ENCODE results near the gene HSPB6. TPM values are rescaled to one million over a fixed set of nuclear protein-coding genes. Genes with fewer than 3 reads are reported as not detected.

Gene HSPB6
- polyA plus RNA-seq, 1 of the 3 experiments (the other 2 are of a cell fraction): 0.43 TPM

DNA sequence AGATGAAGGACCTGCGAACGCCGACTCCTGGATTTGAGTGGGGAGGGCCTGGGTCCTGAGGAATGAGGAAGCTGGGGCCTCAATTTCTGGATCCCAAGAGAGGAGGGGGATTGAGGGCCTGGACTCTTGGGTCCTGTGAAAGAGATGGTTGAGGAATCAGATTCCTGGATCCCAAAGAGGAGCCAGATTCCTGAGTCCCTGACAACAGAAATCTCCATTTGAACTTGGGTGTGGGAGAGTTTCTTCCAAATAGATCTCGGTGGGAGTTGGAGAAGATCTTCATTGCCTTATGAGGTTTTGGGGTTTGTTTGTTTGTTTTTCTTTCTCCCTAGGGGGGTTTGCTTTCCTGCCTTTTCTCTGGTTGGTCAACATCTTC lies 10.8 kb downstream of the HSPB6 start (continued):
- TF ChIP-seq, protein P1, sequence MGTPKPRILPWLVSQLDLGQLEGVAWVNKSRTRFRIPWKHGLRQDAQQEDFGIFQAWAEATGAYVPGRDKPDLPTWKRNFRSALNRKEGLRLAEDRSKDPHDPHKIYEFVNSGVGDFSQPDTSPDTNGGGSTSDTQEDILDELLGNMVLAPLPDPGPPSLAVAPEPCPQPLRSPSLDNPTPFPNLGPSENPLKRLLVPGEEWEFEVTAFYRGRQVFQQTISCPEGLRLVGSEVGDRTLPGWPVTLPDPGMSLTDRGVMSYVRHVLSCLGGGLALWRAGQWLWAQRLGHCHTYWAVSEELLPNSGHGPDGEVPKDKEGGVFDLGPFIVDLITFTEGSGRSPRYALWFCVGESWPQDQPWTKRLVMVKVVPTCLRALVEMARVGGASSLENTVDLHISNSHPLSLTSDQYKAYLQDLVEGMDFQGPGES (IDR thresholded peaks at IDR 0.05; ENCODE audit: low read depth, low read length): no peak
- TF ChIP-seq TEAD4 (IDR thresholded peaks at IDR 0.05; ENCODE audit: borderline replicate concordance, insufficient read depth) (no peak), GABPA (IDR thresholded peaks at IDR 0.05; ENCODE audit: low read depth) (no peak)

DNA sequence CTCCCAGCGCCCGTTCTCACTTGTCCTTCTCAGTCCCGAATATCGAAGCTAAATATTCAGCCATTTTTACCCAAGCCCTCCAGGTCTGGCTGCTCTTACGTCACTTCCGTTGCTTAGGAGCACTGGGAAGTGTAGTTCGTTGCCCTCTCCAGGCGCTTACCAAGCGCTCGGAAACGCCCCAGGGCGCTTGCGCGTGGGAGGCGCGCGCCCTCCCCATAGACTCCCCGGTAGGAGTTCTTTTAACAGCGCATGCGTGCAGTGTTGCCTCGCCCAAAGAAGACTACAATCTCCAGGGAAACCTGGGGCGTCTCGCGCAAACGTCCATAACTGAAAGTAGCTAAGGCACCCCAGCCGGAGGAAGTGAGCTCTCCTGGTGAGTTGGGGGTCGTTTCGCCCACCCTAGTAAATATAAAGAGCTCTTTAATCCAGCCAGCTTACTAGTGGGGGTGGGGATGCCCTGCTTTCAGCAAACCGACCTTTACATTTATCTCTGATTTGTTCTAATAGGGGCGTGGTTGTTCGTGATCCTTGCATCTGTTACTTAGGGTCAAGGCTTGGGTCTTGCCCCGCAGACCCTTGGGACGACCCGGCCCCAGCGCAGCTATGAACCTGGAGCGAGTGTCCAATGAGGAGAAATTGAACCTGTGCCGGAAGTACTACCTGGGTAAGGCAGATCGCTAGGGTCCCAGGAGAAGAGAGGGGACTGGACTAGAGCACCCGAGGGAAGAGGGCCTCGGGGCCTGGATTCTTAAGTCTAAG lies 11.3 kb downstream of the HSPB6 start, which contains the start of the genes PSENEN and U2AF1L4:
Gene PSENEN, plus strand, starts transcription at position 324 of the 759 bp plus-strand sequence. Its CDS starts 280 bp downstream, at position 604.
Gene U2AF1L4, minus strand, starts transcription at position 91 of the 759 bp plus-strand sequence. Its CDS starts 27 bp downstream, at position 64.
- H3K9ac ChIP-seq: peak within 1 kb of the TSS; percentile 90
- ChIA-PET CTCF (interaction anchor here (1.2 to 2.4 kb wide), 5 partner anchors 10 to 74 kb away, joined by 3 to 11 read pairs (median 4); partner anchors contain the start of gene HSPB6), POLR2A (interaction anchor here (0.8 to 1.2 kb wide), 4 partner anchors 11 to 186 kb away, joined by 3 to 5 read pairs (median 3); partner anchors contain the start of genes HSPB6 and PROSER3)
- H3K9me2 ChIP-seq: no peaks in the 10 kb centered on the region
- peaks cover 43% of the 10 kb centered on the region for H3K79me2 ChIP-seq (ENCODE audit: insufficient read depth)
- H3K27me3 ChIP-seq (ENCODE audit: insufficient read depth): no peaks in the 10 kb centered on the region
- H3K36me3 ChIP-seq (replicated peaks in 1 of 2; ENCODE audit: control insufficient read depth in 1 of 2, insufficient read depth in 2 of 2, low read length in 1 of 2): peaks cover 3 to 12% of the 10 kb centered on the region in 2 experiments
- H3K4me1 ChIP-seq (ENCODE audit: control insufficient read depth in 1 of 2, insufficient read depth in 2 of 2, low read depth in 1 of 2, low read length in 1 of 2): peaks cover 13 to 24% of the 10 kb centered on the region in 2 experiments; a peak in 3 of 4 replicates
- H3K4me2 ChIP-seq: peak within 1 kb of the TSS; percentile 90
- peak; percentile 86 for DNase-seq
- H3K27ac ChIP-seq (ENCODE audit: low read depth in 2 of 2, low read length in 1 of 2): peak within 1 kb of the TSS; percentile 97 to 98
- no peaks in the 10 kb centered on the region for H3K9me3 ChIP-seq
- H4K20me1 ChIP-seq (ENCODE audit: insufficient read depth): no peaks in the 10 kb centered on the region
- H3K4me3 ChIP-seq (ENCODE audit: low read depth in 2 of 2, low read length in 1 of 2): peak within 1 kb of the TSS; percentile 83 to 95
- under 1% methylated on average over 21 of the region's 40 CpGs for WGBS (ENCODE audit: low lambda C conversion rate)
- H3F3A ChIP-seq (replicated peaks; ENCODE audit: insufficient read depth): peaks cover 19% of the 10 kb centered on the region
- peak within 1 kb of the TSS; percentile 72 for H2AFZ ChIP-seq (ENCODE audit: low read depth)
- TF ChIP-seq, protein P2, sequence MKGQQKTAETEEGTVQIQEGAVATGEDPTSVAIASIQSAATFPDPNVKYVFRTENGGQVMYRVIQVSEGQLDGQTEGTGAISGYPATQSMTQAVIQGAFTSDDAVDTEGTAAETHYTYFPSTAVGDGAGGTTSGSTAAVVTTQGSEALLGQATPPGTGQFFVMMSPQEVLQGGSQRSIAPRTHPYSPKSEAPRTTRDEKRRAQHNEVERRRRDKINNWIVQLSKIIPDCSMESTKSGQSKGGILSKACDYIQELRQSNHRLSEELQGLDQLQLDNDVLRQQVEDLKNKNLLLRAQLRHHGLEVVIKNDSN (IDR thresholded peaks at IDR 0.05; ENCODE audit: borderline replicate concordance, low read depth): no peak
- TF ChIP-seq FOSL2 (IDR thresholded peaks at IDR 0.05; ENCODE audit: borderline replicate concordance, low read depth) (no peak), TCF12 (IDR thresholded peaks at IDR 0.05) (no peak), ELF1 (IDR thresholded peaks at IDR 0.05) (peak; percentile 38; the same call in 1 of the 2 replicates), GATA2 (CRISPR knock-in tag; IDR thresholded peaks at IDR 0.05) (no peak), RXRA (IDR thresholded peaks at IDR 0.05; ENCODE audit: borderline replicate concordance, low read depth) (no peak), MXI1 (IDR thresholded peaks at IDR 0.05; ENCODE audit: low read depth, low read length) (peak; percentile 55), TEAD4 (IDR thresholded peaks at IDR 0.05; ENCODE audit: borderline replicate concordance, insufficient read depth) (no peak), SIN3A (IDR thresholded peaks at IDR 0.05; ENCODE audit: borderline replicate concordance, low read depth, low read length) (no peak), RFX5 (IDR thresholded peaks at IDR 0.05; ENCODE audit: low read length) (no peak), SMC3 (IDR thresholded peaks at IDR 0.05; ENCODE audit: low read depth, low read length) (no peak), FOXJ3 (CRISPR knock-in tag; IDR thresholded peaks at IDR 0.05) (no peak), MEF2A (IDR thresholded peaks at IDR 0.05; ENCODE audit: borderline replicate concordance, low read depth) (no peak), EP300 (IDR thresholded peaks at IDR 0.05; ENCODE audit: borderline replicate concordance in 1 of 2, low read depth in 1 of 2, low read length in 1 of 2) (no peak), YY1 (IDR thresholded peaks at IDR 0.05; ENCODE audit: low read depth) (peak; percentile 90), RCOR1 (IDR thresholded peaks at IDR 0.05; ENCODE audit: low read length) (no peak), JUND (IDR thresholded peaks at IDR 0.05) (no peak)
- TF ChIP-seq, protein P1 (IDR thresholded peaks at IDR 0.05; ENCODE audit: low read depth, low read length): no peak
- TF ChIP-seq, protein P3, sequence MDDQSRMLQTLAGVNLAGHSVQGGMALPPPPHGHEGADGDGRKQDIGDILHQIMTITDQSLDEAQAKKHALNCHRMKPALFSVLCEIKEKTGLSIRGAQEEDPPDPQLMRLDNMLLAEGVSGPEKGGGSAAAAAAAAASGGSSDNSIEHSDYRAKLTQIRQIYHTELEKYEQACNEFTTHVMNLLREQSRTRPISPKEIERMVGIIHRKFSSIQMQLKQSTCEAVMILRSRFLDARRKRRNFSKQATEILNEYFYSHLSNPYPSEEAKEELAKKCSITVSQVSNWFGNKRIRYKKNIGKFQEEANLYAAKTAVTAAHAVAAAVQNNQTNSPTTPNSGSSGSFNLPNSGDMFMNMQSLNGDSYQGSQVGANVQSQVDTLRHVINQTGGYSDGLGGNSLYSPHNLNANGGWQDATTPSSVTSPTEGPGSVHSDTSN (IDR thresholded peaks at IDR 0.05): no peak
- TF ChIP-seq, protein P4, sequence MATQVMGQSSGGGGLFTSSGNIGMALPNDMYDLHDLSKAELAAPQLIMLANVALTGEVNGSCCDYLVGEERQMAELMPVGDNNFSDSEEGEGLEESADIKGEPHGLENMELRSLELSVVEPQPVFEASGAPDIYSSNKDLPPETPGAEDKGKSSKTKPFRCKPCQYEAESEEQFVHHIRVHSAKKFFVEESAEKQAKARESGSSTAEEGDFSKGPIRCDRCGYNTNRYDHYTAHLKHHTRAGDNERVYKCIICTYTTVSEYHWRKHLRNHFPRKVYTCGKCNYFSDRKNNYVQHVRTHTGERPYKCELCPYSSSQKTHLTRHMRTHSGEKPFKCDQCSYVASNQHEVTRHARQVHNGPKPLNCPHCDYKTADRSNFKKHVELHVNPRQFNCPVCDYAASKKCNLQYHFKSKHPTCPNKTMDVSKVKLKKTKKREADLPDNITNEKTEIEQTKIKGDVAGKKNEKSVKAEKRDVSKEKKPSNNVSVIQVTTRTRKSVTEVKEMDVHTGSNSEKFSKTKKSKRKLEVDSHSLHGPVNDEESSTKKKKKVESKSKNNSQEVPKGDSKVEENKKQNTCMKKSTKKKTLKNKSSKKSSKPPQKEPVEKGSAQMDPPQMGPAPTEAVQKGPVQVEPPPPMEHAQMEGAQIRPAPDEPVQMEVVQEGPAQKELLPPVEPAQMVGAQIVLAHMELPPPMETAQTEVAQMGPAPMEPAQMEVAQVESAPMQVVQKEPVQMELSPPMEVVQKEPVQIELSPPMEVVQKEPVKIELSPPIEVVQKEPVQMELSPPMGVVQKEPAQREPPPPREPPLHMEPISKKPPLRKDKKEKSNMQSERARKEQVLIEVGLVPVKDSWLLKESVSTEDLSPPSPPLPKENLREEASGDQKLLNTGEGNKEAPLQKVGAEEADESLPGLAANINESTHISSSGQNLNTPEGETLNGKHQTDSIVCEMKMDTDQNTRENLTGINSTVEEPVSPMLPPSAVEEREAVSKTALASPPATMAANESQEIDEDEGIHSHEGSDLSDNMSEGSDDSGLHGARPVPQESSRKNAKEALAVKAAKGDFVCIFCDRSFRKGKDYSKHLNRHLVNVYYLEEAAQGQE (IDR thresholded peaks at IDR 0.05; ENCODE audit: low read depth, low read length): no peak

Data from SK-N-SH (cell line).